ENCODE results near the gene PPP4R3C.

The PPP4R3C gene

GRCh38 chrX:27439771-27440170 is 23.4 kb downstream of the PPP4R3C start:
- TF ChIP-seq TCF12 (IDR thresholded peaks at IDR 0.05; ENCODE audit: low read depth) = no peak
- no peak for TF ChIP-seq REST (IDR thresholded peaks at IDR 0.05; ENCODE audit: low read depth)
- no peak for TF ChIP-seq EP300 (IDR thresholded peaks at IDR 0.05; ENCODE audit: borderline replicate concordance)
- TF ChIP-seq EGR1 (IDR thresholded peaks at IDR 0.05) = no peak
- no peak for TF ChIP-seq RAD21 (IDR thresholded peaks at IDR 0.05; ENCODE audit: low read depth)
- no peak for TF ChIP-seq FOXM1 (IDR thresholded peaks at IDR 0.05; ENCODE audit: borderline replicate concordance, low read depth)
- TF ChIP-seq TEAD4 (IDR thresholded peaks at IDR 0.05) = no peak
- TF ChIP-seq TAF1 (IDR thresholded peaks at IDR 0.05; ENCODE audit: low read depth) = no peak
- TF ChIP-seq, protein P1, sequence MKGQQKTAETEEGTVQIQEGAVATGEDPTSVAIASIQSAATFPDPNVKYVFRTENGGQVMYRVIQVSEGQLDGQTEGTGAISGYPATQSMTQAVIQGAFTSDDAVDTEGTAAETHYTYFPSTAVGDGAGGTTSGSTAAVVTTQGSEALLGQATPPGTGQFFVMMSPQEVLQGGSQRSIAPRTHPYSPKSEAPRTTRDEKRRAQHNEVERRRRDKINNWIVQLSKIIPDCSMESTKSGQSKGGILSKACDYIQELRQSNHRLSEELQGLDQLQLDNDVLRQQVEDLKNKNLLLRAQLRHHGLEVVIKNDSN (IDR thresholded peaks at IDR 0.05) = no peak
- no peak for TF ChIP-seq YY1 (IDR thresholded peaks at IDR 0.05; ENCODE audit: low read depth)
- TF ChIP-seq CEBPB (IDR thresholded peaks at IDR 0.05) = no peak
- TF ChIP-seq NFIC (IDR thresholded peaks at IDR 0.05) = no peak
- no peak for TF ChIP-seq CREB1 (IDR thresholded peaks at IDR 0.05; ENCODE audit: low read depth)
- TF ChIP-seq ZBTB7A (IDR thresholded peaks at IDR 0.05; ENCODE audit: low read depth) = no peak
- TF ChIP-seq, protein P2, sequence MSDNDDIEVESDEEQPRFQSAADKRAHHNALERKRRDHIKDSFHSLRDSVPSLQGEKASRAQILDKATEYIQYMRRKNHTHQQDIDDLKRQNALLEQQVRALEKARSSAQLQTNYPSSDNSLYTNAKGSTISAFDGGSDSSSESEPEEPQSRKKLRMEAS (IDR thresholded peaks at IDR 0.05) = no peak

GRCh38 chrX:27438937-27439336 is 24.2 kb downstream of the PPP4R3C start:
- no peak for TF ChIP-seq CREB1 (IDR thresholded peaks at IDR 0.05; ENCODE audit: low read depth)

DNA sequence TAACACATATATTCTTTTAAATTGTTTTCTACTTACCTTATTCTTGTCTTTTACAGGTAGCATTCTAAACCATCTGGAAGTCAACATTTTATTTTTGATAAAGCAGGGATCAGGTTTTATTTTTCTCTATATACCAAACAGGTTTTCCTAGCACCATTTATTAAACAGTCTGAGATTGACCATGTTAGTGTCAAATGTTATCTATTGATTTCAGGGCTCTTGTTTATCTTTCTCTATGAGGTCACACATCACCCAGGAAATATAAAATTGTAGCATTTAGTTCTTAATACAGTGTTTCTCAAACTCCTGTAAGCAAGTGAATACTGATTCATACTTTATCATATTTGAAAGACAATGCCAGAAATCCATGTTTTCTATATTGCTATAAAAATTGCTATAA is 28.1 kb downstream of the PPP4R3C start:
- TF ChIP-seq TEAD4 (IDR thresholded peaks at IDR 0.05) (no peak), NFIC (IDR thresholded peaks at IDR 0.05) (no peak), TAF1 (IDR thresholded peaks at IDR 0.05; ENCODE audit: low read depth) (no peak), FOXM1 (IDR thresholded peaks at IDR 0.05; ENCODE audit: borderline replicate concordance, low read depth) (no peak), RAD21 (IDR thresholded peaks at IDR 0.05; ENCODE audit: low read depth) (no peak)
- TF ChIP-seq, protein P2 (IDR thresholded peaks at IDR 0.05) = no peak
- TF ChIP-seq, protein P1 (IDR thresholded peaks at IDR 0.05) = no peak

All from Ishikawa (cell line).